ENCODE results near the gene CTNNA2. TPM values are rescaled to one million over a fixed set of nuclear protein-coding genes. Genes with fewer than 3 reads are reported as not detected.

CTNNA2 gene
- total and polyA plus RNA-seq, 2 of the 8 experiments (the other 6 are each of a cell fraction or from before 2014, with no cell fraction given): 3.9 to 9.0 TPM

- Histone ChIP-seq H3K36me3 (ENCODE audit: control insufficient read depth in 2 of 4, insufficient read depth in 4 of 4, low read length in 3 of 4) (no peaks in the 10 kb centered on the region), H3K23ac (ENCODE audit: insufficient read length) (no peak overlapping the region), H2BK15ac (ENCODE audit: low read length) (no peak overlapping the region), H3K4me1 (replicated peaks in 1 of 4; ENCODE audit: control insufficient read depth in 3 of 4, insufficient read depth in 4 of 4, low read length in 3 of 4) (no peaks in the 10 kb centered on the region), H3K27me3 (replicated peaks in 1 of 4; ENCODE audit: control insufficient read depth in 3 of 4, extremely low read depth in 1 of 4, insufficient read depth in 3 of 4, low read length in 3 of 4) (no peaks in the 10 kb centered on the region), H3K9me3 (ENCODE audit: insufficient read depth in 2 of 2, low read depth in 1 of 2, low read length in 1 of 2) (no peaks in the 10 kb centered on the region), H2BK120ac (replicated peaks; ENCODE audit: low read depth, low read length) (no peak overlapping the region), H2BK20ac (ENCODE audit: low read length) (no peak overlapping the region), H3K4ac (replicated peaks; ENCODE audit: insufficient read length, low read depth, low read length) (no peak overlapping the region), H2AK5ac (ENCODE audit: low read depth, low read length) (no peak overlapping the region), H4K20me1 (replicated peaks in 1 of 2; ENCODE audit: control insufficient read depth in 1 of 2, insufficient read depth in 2 of 2, low read length in 2 of 2) (no peaks in the 10 kb centered on the region), H3K14ac (ENCODE audit: insufficient read length) (no peak overlapping the region), H3K27ac (ENCODE audit: low read depth, low read length) (no peak overlapping the region), H3K79me2 (ENCODE audit: control insufficient read depth in 1 of 2, insufficient read depth in 2 of 2, low read length in 2 of 2) (no peaks in the 10 kb centered on the region), H4K5ac (ENCODE audit: insufficient read length, low read depth, low read length) (no peak overlapping the region), H3K4me2 (ENCODE audit: insufficient read depth in 1 of 2, low read depth in 2 of 2, low read length in 2 of 2) (no peak overlapping the region), H3K18ac (ENCODE audit: extremely low read depth, low read length) (no peak overlapping the region), H3K9ac (replicated peaks in 1 of 4; ENCODE audit: extremely low read depth in 1 of 4, low read depth in 3 of 4, low read length in 3 of 4) (no peak overlapping the region), H2AFZ (ENCODE audit: low read length) (no peak overlapping the region), H3K4me3 (ENCODE audit: extremely low read depth in 1 of 4, insufficient read depth in 2 of 4, low read depth in 3 of 4, low read length in 4 of 4) (no peak overlapping the region), H3K79me1 (ENCODE audit: low read depth, low read length) (no peaks in the 10 kb centered on the region), H4K91ac (replicated peaks; ENCODE audit: insufficient read length, low read length) (no peak overlapping the region), H3K56ac (replicated peaks; ENCODE audit: insufficient read length, low read depth, low read length) (no peak overlapping the region), H3K23me2 (ENCODE audit: low read depth, low read length) (no peaks in the 10 kb centered on the region), H2BK5ac (ENCODE audit: low read depth, low read length) (no peak overlapping the region), H2BK12ac (ENCODE audit: low read depth, low read length) (no peak overlapping the region), H4K8ac (ENCODE audit: extremely low read depth, insufficient read depth, low read length) (no peak overlapping the region)
- 95% methylated on average over 3 of the region's 3 CpGs; no CpG with 5 or more reads in 1 of the 2 experiments for WGBS, 2 experiments (ENCODE audit: extremely low coverage in 1 of 2, insufficient coverage in 1 of 2, insufficient read length in 1 of 2, insufficient replicate concordance in 2 of 2, low coverage in 1 of 2, low lambda C conversion rate in 2 of 2, missing lambda C conversion rate in 1 of 2)
- ChIA-PET CTCF (ENCODE audit: partially characterized antibody) (interaction anchor here (0.8 kb wide), 1 partner anchor 14 kb away, joined by 3 read pairs; no protein-coding TSS in a partner anchor), POLR2A (ENCODE audit: partially characterized antibody) (no interaction called here)
- no peak for DNase-seq (ENCODE audit: low read depth in 1 of 2, low spot score in 2 of 2)
- FAIRE-seq: no peak
- no peak for TF ChIP-seq TCF12 (IDR thresholded peaks at IDR 0.05; ENCODE audit: low read depth, low read length)
- TF ChIP-seq POU5F1 (IDR thresholded peaks at IDR 0.05; ENCODE audit: low read depth, low read length): no peak
- no peak for TF ChIP-seq CBX8 (IDR thresholded peaks at IDR 0.05; ENCODE audit: borderline replicate concordance, low read depth, low read length)
- no peak for TF ChIP-seq SIX5 (IDR thresholded peaks at IDR 0.05; ENCODE audit: low read depth, low read length)
Observed at GRCh38 chr2:80340022-80340421, 827.2 kb downstream of the CTNNA2 start.

All from H1 (cell line).